SK-N-SH (cell line): ENCODE results near the gene RNF113B. TPM values are rescaled to one million over a fixed set of nuclear protein-coding genes. Genes with fewer than 3 reads are reported as not detected.

ENCODE experiments used
- CTCF ChIA-PET: fragments of 300-600, 350-600 bp; formaldehyde crosslinking; extraction: SDS; loops from one replicate; lab custom pipeline; 2021; lab: Yijun Ruan, JAX
- POLR2A ChIA-PET: fragments of 350-600 bp; sonication (Branson Sonifier 250); formaldehyde crosslinking; extraction: SDS; loops from one replicate; lab custom pipeline; 2020; ENCODE audit warnings: antibody characterized with exemption, inconsistent platforms; lab: Yijun Ruan, JAX
- DNase-seq: peaks from one replicate; pipeline ENCODE4 v3.0.0; 2012
- H2AFZ ChIP-seq: fragments of 200-600 bp; sonication (generic); 2 replicates; pipeline ENCODE4 v1.8.1; 2016; ENCODE audit warnings: antibody characterized with exemption, mild to moderate bottlenecking, low read depth
- H3F3A ChIP-seq: fragments of 200-600 bp; sonication (generic); replicated peaks from 2 replicates; pipeline ENCODE3; 2016; ENCODE audit warnings: antibody characterized with exemption, mild to moderate bottlenecking; ENCODE audit not compliant: insufficient read depth
- H3K27ac ChIP-seq, 2 experiments: fragments of 200-500 bp in 1 of 2; fragments of 200-600 bp in 1 of 2; sonication (Bioruptor generic) in 1 of 2; sonication (generic), shearing (Covaris generic) in 1 of 2; 2 replicates each; pipeline versions ENCODE4 v1.5.1 to v1.6.1; 2014 to 2016; ENCODE audit warnings: low read depth in 2 of 2, inconsistent platforms in 1 of 2, low read length in 1 of 2, mild to moderate bottlenecking in 1 of 2, mixed read lengths in 1 of 2
- H3K27me3 ChIP-seq: fragments of 200-600 bp; sonication (generic), shearing (Covaris generic); 2 replicates; pipeline ENCODE4 v1.6.1; 2016; ENCODE audit warnings: mixed run types; ENCODE audit not compliant: insufficient read depth
- H3K36me3 ChIP-seq, 2 experiments: fragments of 200-500 bp in 1 of 2; fragments of 200-600 bp in 1 of 2; sonication (Bioruptor generic) in 1 of 2; sonication (generic) in 1 of 2; replicated peaks in 1 of 2; 2 replicates each; pipeline versions ENCODE3 to v1.5.1; 2014 to 2016; ENCODE audit warnings: low read length in 1 of 2, mild to moderate bottlenecking in 1 of 2; ENCODE audit not compliant: insufficient read depth in 2 of 2, control insufficient read depth in 1 of 2
- H3K4me1 ChIP-seq, 2 experiments: fragments of 200-500 bp in 1 of 2; fragments of 200-600 bp in 1 of 2; sonication (Bioruptor generic) in 1 of 2; sonication (generic), shearing (Covaris generic) in 1 of 2; 2 replicates each; pipeline versions ENCODE4 v1.5.1 to v1.6.1; 2014 to 2016; ENCODE audit warnings: low read depth in 1 of 2, low read length in 1 of 2, mixed run types in 1 of 2; ENCODE audit not compliant: insufficient read depth in 2 of 2, control insufficient read depth in 1 of 2
- H3K4me2 ChIP-seq: fragments of 200-600 bp; sonication (generic), shearing (Covaris generic); 2 replicates; pipeline ENCODE4 v1.6.1; 2017; ENCODE audit warnings: mixed run types
- H3K4me3 ChIP-seq, 2 experiments: fragments of 200-500 bp in 1 of 2; fragments of 200-600 bp in 1 of 2; sonication (Bioruptor generic) in 1 of 2; sonication (generic), shearing (Covaris generic) in 1 of 2; 2 replicates each; pipeline versions ENCODE4 v1.5.1 to v1.8.1; 2014 to 2016; ENCODE audit warnings: low read depth in 2 of 2, inconsistent platforms in 1 of 2, low read length in 1 of 2, mild to moderate bottlenecking in 1 of 2, mixed read lengths in 1 of 2, moderate library complexity in 1 of 2
- H3K79me2 ChIP-seq: fragments of 200-600 bp; sonication (generic); 2 replicates; pipeline ENCODE4 v1.8.1; 2017; ENCODE audit warnings: mild to moderate bottlenecking; ENCODE audit not compliant: insufficient read depth
- H3K9ac ChIP-seq: fragments of 200-600 bp; sonication (generic); 2 replicates; pipeline ENCODE4 v1.6.1; 2017; ENCODE audit warnings: mixed run types
- H3K9me2 ChIP-seq: fragments of 200-600 bp; sonication (generic); 2 replicates; pipeline ENCODE4 v1.6.1; 2017; ENCODE audit warnings: mixed run types
- H3K9me3 ChIP-seq: fragments of 200-600 bp; sonication (generic); 2 replicates; pipeline ENCODE4 v1.6.1; 2017; ENCODE audit warnings: mixed run types, mild to moderate bottlenecking, moderate library complexity
- H4K20me1 ChIP-seq: fragments of 200-600 bp; sonication (generic); 2 replicates; pipeline ENCODE4 v1.6.1; 2017; ENCODE audit warnings: mild to moderate bottlenecking, mixed run types; ENCODE audit not compliant: insufficient read depth
- EP300 ChIP-seq, 2 experiments: IDR thresholded peaks; 2 replicates each; pipeline versions ENCODE4 v1.4.0 to v1.6.1; 2012; ENCODE audit warnings: borderline replicate concordance in 1 of 2, low read depth in 1 of 2, low read length in 1 of 2
- FOSL2 ChIP-seq: IDR thresholded peaks from 2 replicates; pipeline ENCODE4 v1.4.0; 2012; ENCODE audit warnings: low read depth, mild to moderate bottlenecking, moderate library complexity, borderline replicate concordance
- FOXM1 ChIP-seq: IDR thresholded peaks from 2 replicates; pipeline ENCODE4 v1.4.0; 2012; ENCODE audit warnings: low read depth, mild to moderate bottlenecking
- JUND ChIP-seq: IDR thresholded peaks from 2 replicates; pipeline ENCODE4 v1.4.0; 2012
- NFIC ChIP-seq: IDR thresholded peaks from 2 replicates; pipeline ENCODE4 v1.4.0; 2012; ENCODE audit warnings: borderline replicate concordance
- POLR2AphosphoS5 ChIP-seq: IDR thresholded peaks from 2 replicates; pipeline ENCODE4 v1.6.1; 2012; ENCODE audit warnings: low read depth, low read length
- RAD21 ChIP-seq: IDR thresholded peaks from 2 replicates; pipeline ENCODE4 v1.6.1; 2012; ENCODE audit warnings: mild to moderate bottlenecking, low read length
- REST ChIP-seq: IDR thresholded peaks from 2 replicates; pipeline ENCODE4 v1.6.1; 2012; ENCODE audit warnings: mild to moderate bottlenecking, low read depth, low read length, moderate library complexity
- RFX5 ChIP-seq: IDR thresholded peaks from 2 replicates; pipeline ENCODE4 v1.6.1; 2012; ENCODE audit warnings: mild to moderate bottlenecking, improper control_type of control experiment, low read length
- TCF12 ChIP-seq: IDR thresholded peaks from 2 replicates; pipeline ENCODE4 v1.4.0; 2012
- WGBS: methylation state at CpG from one replicate; pipeline ENCODE4 v1.1.6; 2017; ENCODE audit warnings: low lambda C conversion rate; 5-methylcytosine and 5-hydroxymethylcytosine counted together
- polyA plus RNA-seq, 3 experiments: library from polyadenylated mRNA; depleted of rRNA; stranded (reverse); fragments of >200 nt; gene quantifications; 2 replicates each; pipeline ENCODE4 v1.2.3, GENCODE V29; 2012

RNF113B gene
- polyA plus RNA-seq, 1 of the 3 experiments (the other 2 are of a cell fraction) = not detected

DNA sequence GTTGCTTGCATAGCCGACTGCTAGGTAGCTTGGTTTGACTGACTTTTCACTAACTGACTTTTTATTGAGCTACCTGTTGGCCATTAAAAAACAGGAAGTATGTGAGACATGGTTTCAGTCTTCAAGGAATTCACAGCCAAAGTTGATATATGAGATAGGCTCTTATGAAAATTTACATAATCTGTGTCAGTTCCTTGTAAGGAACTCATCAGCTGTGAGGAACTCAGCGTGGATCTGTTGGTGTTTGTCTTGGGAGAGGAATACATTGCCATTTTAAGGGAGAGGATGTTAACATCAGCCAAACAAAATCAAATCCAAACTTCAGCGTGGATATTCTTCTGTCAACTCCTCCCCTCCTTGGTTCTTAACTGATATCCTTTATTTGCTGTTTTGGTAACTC lies 2.0 kb downstream of the RNF113B start:
- H3K9me2 ChIP-seq = no peaks in the 10 kb centered on the region
- no peak overlapping the region for H3K27ac ChIP-seq
- peaks cover 67% of the 10 kb centered on the region for H3K79me2 ChIP-seq
- POLR2A ChIA-PET = no interaction called here
- peaks cover 7% of the 10 kb centered on the region for H3F3A ChIP-seq
- CTCF ChIA-PET = interaction anchor here (0.6 to 1.3 kb wide), 2 partner anchors 142 to 338 kb away, joined by 3 read pairs; no protein-coding TSS in a partner anchor
- H3K4me2 ChIP-seq = no peak overlapping the region
- H3K4me3 ChIP-seq = no peak overlapping the region
- WGBS = 96% methylated on average over 3 of the region's 3 CpGs
- H3K27me3 ChIP-seq = no peaks in the 10 kb centered on the region
- H3K9ac ChIP-seq = no peak overlapping the region
- H3K9me3 ChIP-seq = no peaks in the 10 kb centered on the region
- peaks cover 33 to 38% of the 10 kb centered on the region in 2 experiments for H3K4me1 ChIP-seq
- DNase-seq = no peak
- H4K20me1 ChIP-seq = no peaks in the 10 kb centered on the region; the same call in 1 of the 2 replicates
- TF ChIP-seq NFIC = no peak
- no peak for TF ChIP-seq TCF12
- TF ChIP-seq JUND = no peak
- TF ChIP-seq POLR2AphosphoS5 = no peak
- TF ChIP-seq FOXM1 = no peak
- no peak overlapping the region for H2AFZ ChIP-seq
- H3K36me3 ChIP-seq = no peaks in the 10 kb centered on the region

DNA sequence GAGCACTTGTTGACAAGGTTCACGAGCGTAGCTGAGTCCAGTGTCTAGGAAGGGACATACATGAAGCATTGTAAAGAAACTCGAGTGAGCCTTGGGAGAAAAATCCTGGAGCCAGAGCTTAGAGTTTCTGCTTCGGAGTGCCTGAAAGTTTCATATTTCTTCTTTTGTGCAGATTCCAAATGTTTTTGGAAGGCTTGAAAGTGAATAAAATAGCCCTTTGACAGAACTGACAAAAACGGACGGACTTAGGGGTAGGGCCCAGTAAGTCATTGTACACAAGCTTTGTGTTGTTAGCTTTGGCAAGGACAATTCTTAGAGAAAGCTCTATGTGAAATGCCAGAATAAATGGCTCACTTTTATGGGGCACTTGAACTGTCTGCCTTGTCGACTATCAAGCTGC lies 2.8 kb downstream of the RNF113B start:
- H3K27ac ChIP-seq = peak overlapping the region in 1 of 2 experiments; percentile 58; a peak in 2 of 4 replicates
- CTCF ChIA-PET = interaction anchor here (1.3 kb wide), 1 partner anchor 141 kb away, joined by 3 read pairs; no protein-coding TSS in a partner anchor
- peak overlapping the region; percentile 78; the same call in 1 of the 2 replicates for H3K4me2 ChIP-seq
- H2AFZ ChIP-seq = no peak overlapping the region
- no peaks in the 10 kb centered on the region for H3K9me3 ChIP-seq
- no peaks in the 10 kb centered on the region; the same call in 1 of the 2 replicates for H4K20me1 ChIP-seq
- peaks cover 33 to 38% of the 10 kb centered on the region in 2 experiments for H3K4me1 ChIP-seq
- POLR2A ChIA-PET = no interaction called here
- 98% methylated on average over 7 of the region's 7 CpGs for WGBS
- no peak overlapping the region for H3K4me3 ChIP-seq
- no peaks in the 10 kb centered on the region for H3K9me2 ChIP-seq
- peaks cover 70% of the 10 kb centered on the region for H3K79me2 ChIP-seq
- no peaks in the 10 kb centered on the region for H3K36me3 ChIP-seq
- H3K9ac ChIP-seq = no peak overlapping the region
- peaks cover 7% of the 10 kb centered on the region for H3F3A ChIP-seq
- no peaks in the 10 kb centered on the region for H3K27me3 ChIP-seq
- no peak for TF ChIP-seq RFX5
- no peak for TF ChIP-seq REST
- no peak for TF ChIP-seq RAD21
- no peak for TF ChIP-seq EP300 (IDR thresholded peaks at IDR 0.05; ENCODE audit: borderline replicate concordance in 1 of 2, low read depth in 1 of 2, low read length in 1 of 2)
- no peak for TF ChIP-seq FOSL2
- no peak for TF ChIP-seq TCF12
- no peak for DNase-seq
